ENCODE data around the gene ZNG1C.
"Not testable (repeated sequence)": the region's sequence is repeated elsewhere in the genome, so short reads cannot be mapped to it uniquely, and the experiment has no call there.

ZNG1C gene

GRCh38 chr9:68241683-68242082, at the start of gene ZNG1C:
TSS of gene ZNG1C (plus strand) at chr9:68241983. CDS start at chr9:68242032, 49 bp downstream.
- not testable (repeated sequence) for DNase-seq

GRCh38 chr9:68242437-68242836, 654 bp downstream of the ZNG1C start:
- not testable (repeated sequence) for DNase-seq

- DNase-seq: not testable (repeated sequence)
These were observed 39.3 kb downstream of the ZNG1C start for GRCh38 chr9:68281041-68281440.

- DNase-seq: not testable (repeated sequence)
These were observed 60.8 kb downstream of the ZNG1C start, which contains the start of gene FOXD4L3 for GRCh38 chr9:68302567-68302966. TSS of gene FOXD4L3 (plus strand) at chr9:68302867. CDS start at chr9:68302952, 85 bp downstream.

- DNase-seq: not testable (repeated sequence)
These were observed 62.0 kb downstream of the ZNG1C start for GRCh38 chr9:68303771-68304170.

- not testable (repeated sequence) for DNase-seq
These were observed 62.4 kb downstream of the ZNG1C start for GRCh38 chr9:68304212-68304611.

GRCh38 chr9:68304777-68305176, 63.0 kb downstream of the ZNG1C start:
- DNase-seq: not testable (repeated sequence)

- DNase-seq: not testable (repeated sequence)
These were observed 64.0 kb downstream of the ZNG1C start for GRCh38 chr9:68305680-68306285.

GRCh38 chr9:68306391-68306964, 64.7 kb downstream of the ZNG1C start:
- DNase-seq: not testable (repeated sequence)

GRCh38 chr9:68307127-68307526, 65.3 kb downstream of the ZNG1C start:
- DNase-seq: not testable (repeated sequence)

GRCh38 chr9:68307654-68308053, 65.9 kb downstream of the ZNG1C start:
- DNase-seq: not testable (repeated sequence)

GRCh38 chr9:68311208-68311607, 69.4 kb downstream of the ZNG1C start:
- DNase-seq: not testable (repeated sequence)

GRCh38 chr9:68318209-68318608, 76.4 kb downstream of the ZNG1C start:
- DNase-seq: not testable (repeated sequence)

GRCh38 chr9:68323749-68324148, 82.0 kb downstream of the ZNG1C start:
- not testable (repeated sequence) for DNase-seq

- not testable (repeated sequence) for DNase-seq
These were observed 82.7 kb downstream of the ZNG1C start for GRCh38 chr9:68324518-68324917.

- DNase-seq: not testable (repeated sequence)
These were observed 87.3 kb downstream of the ZNG1C start for GRCh38 chr9:68329106-68329505.

GRCh38 chr9:68330531-68331173, 88.9 kb downstream of the ZNG1C start:
- not testable (repeated sequence) for DNase-seq

- DNase-seq: not testable (repeated sequence)
These were observed 90.3 kb downstream of the ZNG1C start for GRCh38 chr9:68332122-68332521.

- DNase-seq: not testable (repeated sequence)
These were observed 94.2 kb downstream of the ZNG1C start for GRCh38 chr9:68335935-68336334.

GRCh38 chr9:68336639-68337339, 95.0 kb downstream of the ZNG1C start:
- not testable (repeated sequence) for DNase-seq

- not testable (repeated sequence) for DNase-seq
These were observed 96.2 kb downstream of the ZNG1C start for GRCh38 chr9:68338000-68338399.

- DNase-seq: not testable (repeated sequence)
These were observed 100.7 kb downstream of the ZNG1C start for GRCh38 chr9:68342265-68343025.
